Measurements from ENCODE around the gene MTUS2. TPM values are rescaled to one million over a fixed set of nuclear protein-coding genes. Genes with fewer than 3 reads are reported as not detected.

The MTUS2 gene
- total RNA-seq, 1 experiment from 2014 or later: 0.35 TPM

GRCh38 chr13:29546662-29547061, 726.5 kb downstream of the MTUS2 start:
- Histone ChIP-seq H3K27ac (ENCODE audit: insufficient read length, low read depth, low read length) (no peak overlapping the region), H3K23ac (ENCODE audit: insufficient read length, low read depth, low read length) (no peak overlapping the region), H3K56ac (ENCODE audit: insufficient read length, low read depth, low read length) (no peak overlapping the region), H3K9me3 (ENCODE audit: control insufficient read depth, low read depth, low read length) (no peaks in the 10 kb centered on the region), H3K79me2 (ENCODE audit: insufficient read depth, low read length) (peaks cover 18% of the 10 kb centered on the region; the same call in 1 of the 2 replicates), H3K23me2 (ENCODE audit: insufficient read length, low read depth, low read length, poor library complexity, severe bottlenecking) (no peaks in the 10 kb centered on the region), H3K9ac (ENCODE audit: extremely low read depth, insufficient read length, low read length) (no peak overlapping the region), H2BK12ac (ENCODE audit: insufficient read length, low read depth, low read length) (no peak overlapping the region), H3K27me3 (ENCODE audit: insufficient read depth, low read length) (no peaks in the 10 kb centered on the region), H2BK15ac (ENCODE audit: low read depth, low read length) (no peak overlapping the region), H2BK20ac (ENCODE audit: low read depth, low read length, poor library complexity, severe bottlenecking) (no peak overlapping the region), H4K91ac (ENCODE audit: insufficient read length, low read depth, low read length) (no peak overlapping the region), H3K4me1 (ENCODE audit: insufficient read depth, low read length) (peaks cover 4% of the 10 kb centered on the region; the same call in 1 of the 2 replicates), H3K79me1 (ENCODE audit: insufficient read depth, low read depth, low read length, poor library complexity, severe bottlenecking) (no peaks in the 10 kb centered on the region), H3K18ac (ENCODE audit: insufficient read length, low read depth, low read length) (no peak overlapping the region), H4K5ac (ENCODE audit: insufficient read length, low read depth, low read length) (no peak overlapping the region), H2AK5ac (ENCODE audit: insufficient read length, low read length) (no peak overlapping the region), H3T11ph (ENCODE audit: low read length) (no peak overlapping the region), H4K8ac (replicated peaks; ENCODE audit: insufficient read length, low read depth, low read length) (no peak overlapping the region), H3K14ac (ENCODE audit: insufficient read depth, low read length) (no peak overlapping the region), H2BK120ac (ENCODE audit: low read depth, low read length, poor library complexity, severe bottlenecking) (no peak overlapping the region), H4K20me1 (ENCODE audit: control insufficient read depth, insufficient read depth, insufficient read length) (no peaks in the 10 kb centered on the region), H3K4me2 (ENCODE audit: insufficient read depth, insufficient read length, low read length) (no peak overlapping the region), H2BK5ac (ENCODE audit: insufficient read length, low read length) (no peak overlapping the region), H3K4ac (ENCODE audit: low read depth, low read length) (no peak overlapping the region), H2AFZ (ENCODE audit: low read length) (no peak overlapping the region)
- WGBS (ENCODE audit: extremely low coverage, insufficient read length, low lambda C conversion rate): no CpG with 5 or more reads among the region's 8 CpGs
- no peak for TF ChIP-seq CTCF (conservative IDR thresholded peaks at IDR 0.05)
- H3K36me3 Mint-ChIP-seq (ENCODE audit: insufficient read depth in 1 of 3, low read depth in 3 of 3): peaks cover 19 to 67% (median 43%) of the 10 kb centered on the region in 3 experiments; a peak in 6 of 7 replicates
- H3K27ac Mint-ChIP-seq: peak overlapping the region; percentile 2 to 88 (median 10); a peak in 6 of 7 replicates
- peaks cover 23 to 32% of the 10 kb centered on the region in 2 experiments for H3K4me1 Mint-ChIP-seq
- H3K9me3 Mint-ChIP-seq: no peaks in the 10 kb centered on the region
- DNase-seq: no peak
- H3K27me3 Mint-ChIP-seq (ENCODE audit: low read depth): no peaks in the 10 kb centered on the region
- no peak overlapping the region for H3K4me3 Mint-ChIP-seq

Data from H9 (cell line).